HG02763 (cell line): ENCODE results near the gene SUMO3.

Experiments
- ATAC-seq: cut with Tn5 transposase; IDR thresholded peaks from one replicate; pipeline ENCODE4 v1.9.1; 2021; ENCODE audit warnings: mild to moderate bottlenecking, moderate library complexity; ENCODE audit not compliant: unreplicated experiment

The SUMO3 gene

DNA sequence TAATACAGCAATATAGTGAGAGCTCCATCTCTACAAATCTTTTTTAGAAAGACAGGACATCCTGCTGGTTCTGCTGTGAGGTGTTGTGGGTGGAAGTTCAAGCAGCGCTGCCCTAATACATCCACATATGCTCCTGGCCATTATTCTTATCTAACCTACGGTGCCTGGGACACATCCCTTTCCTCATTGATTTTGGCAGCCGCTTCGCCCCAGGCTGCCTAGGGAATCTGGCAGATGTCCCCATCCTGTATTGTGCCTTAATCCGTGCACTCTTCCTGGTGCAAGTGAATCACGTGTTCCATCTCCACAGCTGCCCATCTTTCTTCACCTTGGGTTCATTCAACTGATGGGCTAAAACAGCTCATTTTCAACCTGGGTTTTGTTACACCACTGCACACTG, 13.1 kb downstream of the SUMO3 start:
- ATAC-seq: no peak

- ATAC-seq: no peak
Measured at GRCh38 chr21:44803651-44804050, 14.2 kb downstream of the SUMO3 start.

DNA sequence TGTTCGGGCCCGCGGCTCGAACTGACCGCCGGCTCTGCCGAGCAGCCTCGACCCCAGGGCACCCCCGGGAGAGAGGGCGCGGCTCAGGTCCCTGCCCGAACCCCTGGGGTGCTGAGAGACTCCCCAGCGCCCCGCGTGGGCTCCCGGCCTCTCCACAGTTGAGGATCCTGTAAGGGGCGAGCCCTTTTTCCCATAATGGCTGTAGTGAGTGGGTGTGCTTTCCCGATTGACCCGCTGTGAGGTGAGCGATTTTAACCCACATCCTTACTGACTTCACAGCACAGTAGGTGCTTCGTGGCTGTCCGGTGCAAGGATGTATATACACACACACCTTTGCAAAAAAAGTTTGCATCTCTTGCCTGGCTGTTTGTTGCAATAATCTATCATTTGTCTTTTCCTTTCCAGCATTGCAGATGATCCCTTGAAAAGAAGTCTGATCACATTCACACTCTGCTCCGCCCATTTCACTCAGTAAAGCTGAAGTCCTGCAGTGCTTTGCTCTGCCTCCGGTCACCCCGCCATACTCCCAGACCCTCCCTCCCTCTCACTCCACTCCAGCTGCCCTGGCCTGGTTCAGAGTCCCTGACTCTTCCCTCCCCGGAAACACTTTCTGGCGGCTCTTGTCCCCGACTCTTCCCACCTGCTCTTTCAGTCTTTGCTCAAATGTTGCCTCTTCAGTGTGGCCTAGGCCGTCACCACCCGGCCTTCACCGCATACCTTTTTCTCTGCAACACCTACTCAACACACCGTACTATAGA, 15.3 kb downstream of the SUMO3 start:
- ATAC-seq: no peak

- peak; percentile 88 for ATAC-seq
Measured at GRCh38 chr21:44801468-44802395, 16.1 kb downstream of the SUMO3 start, which contains the start of gene UBE2G2. TSS of gene UBE2G2 (minus strand) at chr21:44801820. CDS start at chr21:44801748, 72 bp downstream.

DNA sequence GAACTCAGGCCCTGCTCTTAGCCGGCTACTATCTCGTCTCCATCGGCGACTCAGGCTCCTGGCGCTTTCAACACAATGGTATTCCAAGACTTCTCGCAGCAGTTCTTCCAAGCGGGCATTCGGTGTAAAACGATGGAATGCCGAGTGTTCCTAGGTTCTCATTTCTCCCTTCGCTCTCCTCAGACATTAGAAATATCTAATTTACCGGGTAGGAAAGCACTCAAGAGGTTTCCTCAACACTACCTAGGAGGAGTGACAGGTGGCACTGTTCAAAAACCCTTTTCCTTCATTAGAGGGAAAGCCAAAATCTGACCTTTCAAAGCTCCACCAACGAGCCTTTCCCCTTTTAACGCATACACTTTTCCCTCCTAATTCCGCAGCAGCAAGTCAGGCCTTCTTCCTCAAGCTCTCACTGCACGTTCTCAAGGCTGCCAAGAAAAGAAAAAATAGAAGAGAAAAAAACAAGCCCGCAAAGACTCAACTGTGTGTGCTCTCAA, 16.8 kb downstream of the SUMO3 start:
- no peak for ATAC-seq

- no peak for ATAC-seq
Measured at GRCh38 chr21:44800103-44800502, 17.8 kb downstream of the SUMO3 start.

GRCh38 chr21:44799646-44800045, 18.2 kb downstream of the SUMO3 start:
- no peak for ATAC-seq

GRCh38 chr21:44797775-44798174, 20.1 kb downstream of the SUMO3 start:
- ATAC-seq: no peak

DNA sequence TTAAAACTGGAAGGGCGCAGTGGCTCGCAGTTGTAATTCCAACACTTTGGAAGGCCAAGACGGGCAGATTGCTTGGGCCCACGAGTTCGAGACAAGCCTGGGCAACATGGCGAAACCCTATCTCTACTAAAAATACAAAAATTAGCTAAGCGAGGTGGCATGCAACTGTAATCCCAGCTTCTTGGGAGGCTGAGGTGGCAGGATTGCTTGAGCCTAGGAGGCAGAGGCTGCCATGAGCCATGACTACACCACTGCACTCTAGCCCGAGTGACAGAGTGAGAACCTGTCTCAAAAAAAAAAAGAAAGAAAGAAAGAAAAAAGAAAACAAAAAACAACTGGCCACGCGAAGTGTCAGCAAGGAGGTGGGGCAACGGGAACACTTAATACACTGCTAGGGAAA, 22.5 kb downstream of the SUMO3 start:
- no peak for ATAC-seq

DNA sequence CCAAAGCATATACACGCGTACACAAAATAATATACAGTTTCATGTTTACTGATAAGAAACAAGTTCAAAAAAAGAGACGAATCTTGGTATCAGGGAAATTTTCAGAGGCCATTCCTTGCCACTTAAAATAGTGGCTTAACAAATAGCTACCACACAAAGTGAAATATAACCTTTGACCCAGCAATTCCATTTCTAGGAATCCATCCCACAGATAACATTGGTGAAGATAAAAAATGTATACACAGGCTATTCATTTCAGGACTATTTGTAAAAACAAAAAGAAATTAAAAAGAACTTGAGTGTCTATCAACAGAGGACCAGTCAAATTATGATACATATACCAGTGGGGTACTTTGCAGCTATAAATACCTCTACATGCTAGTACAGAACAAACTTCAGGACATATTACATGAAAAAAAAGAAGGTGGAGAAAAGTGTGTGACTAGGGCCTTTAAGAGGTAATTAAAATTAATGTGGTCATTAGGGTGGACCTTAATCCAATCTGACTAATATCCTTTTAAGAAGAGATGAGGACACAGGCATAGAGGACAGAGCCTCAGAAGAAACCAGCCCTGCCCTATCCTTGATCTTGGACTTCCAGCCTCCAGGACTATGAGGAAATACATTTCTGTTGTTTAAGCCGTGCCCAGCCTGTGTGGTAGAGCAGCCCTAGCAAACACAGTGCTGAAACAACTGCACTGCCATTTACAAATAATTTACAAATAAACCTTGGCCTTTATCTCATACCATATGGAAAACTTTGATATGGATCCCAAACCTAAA, 24.1 kb downstream of the SUMO3 start:
- no peak for ATAC-seq

DNA sequence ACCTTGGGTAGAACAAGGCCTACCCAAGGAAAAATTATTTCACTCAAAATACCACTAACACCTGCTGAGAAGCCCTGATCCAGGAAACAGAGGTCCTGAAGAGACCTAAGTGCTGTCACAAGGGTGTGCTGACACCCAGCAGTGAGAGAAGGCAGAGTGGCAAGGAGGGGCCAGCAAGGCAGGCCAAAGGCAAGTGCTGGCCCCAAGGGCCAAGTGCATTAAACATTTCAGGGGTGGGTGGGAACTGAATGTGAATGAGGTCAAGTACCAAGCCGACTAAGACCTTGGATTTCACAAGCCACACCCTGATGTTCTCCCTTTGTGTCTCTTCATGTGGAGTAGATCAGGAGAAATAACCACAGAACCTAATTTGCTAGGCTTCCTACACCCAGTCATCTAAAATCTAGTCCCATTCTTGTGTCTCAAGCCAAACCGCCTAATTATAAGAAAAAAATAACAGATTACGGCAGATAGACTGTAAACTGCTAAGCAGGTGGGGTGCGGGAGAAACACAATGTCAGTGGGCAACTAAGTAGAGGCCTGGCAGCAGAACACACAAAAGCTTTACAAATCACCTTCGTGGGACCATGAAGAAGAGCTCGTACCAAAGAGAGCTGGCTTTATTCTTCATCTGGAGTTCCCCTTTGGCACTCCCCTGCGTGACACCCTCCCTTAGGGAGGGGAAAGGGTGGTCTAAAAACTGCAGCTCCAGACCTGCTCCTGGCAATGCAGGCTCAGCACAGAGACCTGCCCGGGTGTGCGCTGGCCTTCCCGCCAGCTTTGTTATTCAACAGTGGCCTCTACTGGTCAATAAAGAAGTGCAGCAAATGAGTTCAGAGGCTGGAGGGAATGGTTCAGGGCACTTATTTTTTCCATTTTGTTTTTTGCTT, 24.9 kb downstream of the SUMO3 start:
- no peak for ATAC-seq

- no peak for ATAC-seq
Measured at GRCh38 chr21:44791993-44792392, 25.9 kb downstream of the SUMO3 start.

DNA sequence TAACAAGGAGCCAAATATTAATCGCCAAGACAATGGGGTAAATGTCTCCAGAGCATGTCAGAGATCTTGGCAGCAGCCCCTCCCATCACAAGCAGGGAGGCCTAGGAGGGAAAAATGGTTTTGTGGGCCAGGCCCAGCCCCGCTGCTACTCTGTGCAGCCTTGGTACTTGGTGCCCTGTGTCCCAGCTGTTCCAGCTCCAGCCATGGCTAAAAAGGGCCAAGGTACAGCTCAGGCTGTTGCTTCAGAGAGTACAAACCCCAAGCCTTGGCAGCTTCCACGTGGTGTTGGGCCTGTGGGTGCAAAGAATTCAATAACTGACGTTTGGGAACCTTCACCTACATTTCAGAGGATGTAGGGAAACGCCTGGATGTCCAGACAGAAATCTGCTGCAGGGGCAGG, 26.6 kb downstream of the SUMO3 start:
- no peak for ATAC-seq

- ATAC-seq: no peak
Measured at GRCh38 chr21:44790368-44790767, 27.5 kb downstream of the SUMO3 start.

DNA sequence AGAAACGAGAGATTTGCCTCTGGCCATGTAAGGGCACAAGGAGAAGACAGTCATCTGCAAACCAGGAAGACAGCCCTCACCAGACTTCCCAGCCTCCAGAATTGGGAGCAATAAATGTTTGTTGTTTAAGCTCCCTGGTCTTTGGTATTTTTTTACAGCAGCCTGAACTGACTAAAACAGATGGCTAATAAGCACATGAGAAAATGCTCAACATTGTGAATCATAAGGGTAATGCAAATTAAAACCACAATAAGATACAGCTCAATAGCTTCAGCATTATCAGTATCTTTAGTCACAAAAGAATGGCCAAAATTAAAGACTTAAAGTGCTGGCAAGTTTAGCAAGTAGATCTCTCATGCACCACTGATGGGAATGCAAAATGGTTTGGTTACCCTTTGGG, 28.0 kb downstream of the SUMO3 start:
- no peak for ATAC-seq

- ATAC-seq: no peak
Measured at GRCh38 chr21:44785620-44786335, 32.1 kb downstream of the SUMO3 start.

- ATAC-seq: no peak
Measured at GRCh38 chr21:44784810-44785209, 33.1 kb downstream of the SUMO3 start.

GRCh38 chr21:44783020-44783696, 34.7 kb downstream of the SUMO3 start:
- no peak for ATAC-seq
